OCI-LY3 (cell line): ENCODE measurements around the gene DNM3.

Source experiments
- CTCF ChIP-seq: fragments of 200-600, 300-600 bp; sonication (generic); IDR thresholded peaks from 2 replicates; pipeline ENCODE4 v1.5.1; 2014; ENCODE audit warnings: antibody characterized with exemption, low read length, low read depth
- EZH2phosphoT487 ChIP-seq: fragments of 200-600 bp; shearing (Covaris generic); IDR thresholded peaks from 2 replicates; pipeline ENCODE4 v1.6.1; 2018; ENCODE audit warnings: antibody characterized with exemption, mixed run types, low read depth

DNA sequence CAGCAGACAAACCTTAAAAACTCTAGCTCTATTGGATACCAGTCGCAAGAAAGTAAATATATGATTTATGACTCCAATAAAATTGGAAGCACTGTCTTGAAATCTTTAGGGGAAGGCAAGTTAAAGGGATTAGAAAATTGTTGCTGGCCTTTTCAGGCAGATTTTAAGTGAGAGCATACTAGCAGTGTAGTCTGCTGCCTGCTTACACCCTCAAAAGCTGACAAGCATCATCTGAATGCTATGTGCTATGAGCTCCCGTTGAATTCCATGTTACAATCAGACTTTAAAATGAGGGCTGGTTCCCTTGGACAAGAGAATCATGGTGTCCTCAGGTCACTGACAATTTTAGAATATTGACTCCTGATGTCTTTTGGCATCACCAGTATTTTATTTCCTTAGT is 308.0 kb downstream of the DNM3 start:
- no peak for TF ChIP-seq CTCF
- no peak for TF ChIP-seq EZH2phosphoT487
